Forelimb muscle (tissue), 1 donor: ENCODE data around the gene NAP1L4. TPM values are rescaled to one million over a fixed set of nuclear protein-coding genes. Genes with fewer than 3 reads are reported as not detected.
"Not testable (repeated sequence)": the region's sequence is repeated elsewhere in the genome, so short reads cannot be mapped to it uniquely, and the experiment has no call there.

Experiments used
- DNase-seq: peaks from one replicate; pipeline ENCODE4 v3.0.0-alpha.2; 2013; ENCODE audit warnings: low read depth
- polyA plus RNA-seq: library from polyadenylated mRNA; unstranded; fragments of 120-200 nt; gene quantifications from one replicate; pipeline ENCODE4 v1.2.1, GENCODE V29; 2013; ENCODE audit not compliant: insufficient read length

Gene NAP1L4
- polyA plus RNA-seq, 1 donor = 110 TPM

DNA sequence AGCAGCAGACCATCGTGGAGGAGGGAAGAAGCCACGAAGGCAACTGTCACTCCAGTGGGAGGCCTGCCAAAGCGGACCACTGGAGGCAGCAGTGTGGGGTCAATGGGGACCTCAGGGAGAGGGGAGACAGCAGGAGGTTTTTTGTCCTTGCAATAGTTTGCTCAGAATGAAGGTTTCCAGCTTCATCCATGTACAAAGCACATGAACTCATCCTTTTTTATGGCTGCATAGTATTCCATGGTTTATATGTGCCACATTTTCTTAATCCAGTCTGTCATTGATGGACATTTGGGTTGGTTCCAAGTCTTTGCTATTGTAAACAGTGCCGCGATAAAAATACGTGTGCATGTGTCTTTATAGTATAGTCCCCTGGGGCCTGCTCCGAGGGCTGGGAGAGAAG lies 86.8 kb downstream of the NAP1L4 start:
- not testable (repeated sequence) for DNase-seq

DNA sequence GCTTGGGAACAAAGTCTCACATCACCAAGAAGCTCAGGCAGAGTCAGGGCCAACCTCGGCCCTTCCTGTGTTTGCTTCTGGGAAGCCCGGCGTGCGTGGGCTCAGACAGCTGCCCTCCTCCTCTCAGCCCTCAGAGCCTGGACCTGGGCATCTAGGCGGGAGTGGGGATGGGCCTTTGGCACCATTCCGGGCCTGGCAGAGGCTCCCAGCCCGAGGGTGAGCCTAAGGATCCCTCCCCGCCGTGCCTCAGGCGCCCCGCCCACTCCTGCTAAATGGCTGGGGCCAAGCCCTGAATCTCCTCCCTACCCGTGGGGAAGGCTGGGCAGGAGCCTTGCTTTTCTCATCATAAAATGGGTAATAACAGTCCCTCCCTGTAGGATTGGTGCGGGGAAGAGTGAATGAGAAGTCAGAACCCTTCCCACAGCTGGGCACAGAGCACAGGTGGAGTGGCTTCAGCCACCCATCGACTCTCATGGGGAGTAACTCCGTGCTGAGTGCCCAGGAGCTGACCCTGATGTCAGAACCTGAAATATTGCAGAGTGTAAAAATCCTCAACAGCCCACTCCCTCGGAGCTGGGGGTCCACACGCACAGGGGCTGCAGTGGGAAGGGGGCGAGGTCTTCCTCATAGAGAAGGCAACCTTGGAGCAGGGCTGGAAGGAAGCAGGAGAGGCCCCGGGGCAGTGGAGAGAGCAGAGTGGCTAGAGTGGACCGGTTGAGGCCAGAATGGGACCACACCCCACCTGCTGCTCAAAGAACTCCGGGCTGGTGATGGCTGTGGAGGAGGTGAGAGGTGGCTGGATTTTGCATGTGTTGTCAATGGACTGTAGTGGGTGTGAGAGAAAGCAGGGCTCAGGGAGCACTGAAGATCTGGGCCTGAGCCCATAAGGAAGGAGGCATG lies 87.7 kb downstream of the NAP1L4 start:
- DNase-seq = no peak

DNA sequence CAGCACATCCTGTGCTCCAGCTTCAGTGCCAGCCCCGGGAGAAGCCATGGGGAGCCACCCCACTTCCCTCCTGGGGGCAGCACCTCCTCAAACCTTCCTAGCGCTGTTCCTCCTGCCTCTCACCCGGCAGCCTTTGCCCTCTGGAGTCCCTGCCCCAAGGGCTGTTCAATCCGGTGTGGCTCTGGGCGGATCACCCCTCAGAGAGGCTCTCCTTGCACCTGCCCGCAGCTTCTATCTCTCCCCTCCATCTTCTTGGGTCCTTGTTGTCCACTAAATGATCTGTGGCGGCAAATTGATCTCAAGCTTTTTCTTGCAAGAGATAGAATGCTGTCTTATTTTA lies 88.5 kb downstream of the NAP1L4 start:
- DNase-seq = no peak

DNA sequence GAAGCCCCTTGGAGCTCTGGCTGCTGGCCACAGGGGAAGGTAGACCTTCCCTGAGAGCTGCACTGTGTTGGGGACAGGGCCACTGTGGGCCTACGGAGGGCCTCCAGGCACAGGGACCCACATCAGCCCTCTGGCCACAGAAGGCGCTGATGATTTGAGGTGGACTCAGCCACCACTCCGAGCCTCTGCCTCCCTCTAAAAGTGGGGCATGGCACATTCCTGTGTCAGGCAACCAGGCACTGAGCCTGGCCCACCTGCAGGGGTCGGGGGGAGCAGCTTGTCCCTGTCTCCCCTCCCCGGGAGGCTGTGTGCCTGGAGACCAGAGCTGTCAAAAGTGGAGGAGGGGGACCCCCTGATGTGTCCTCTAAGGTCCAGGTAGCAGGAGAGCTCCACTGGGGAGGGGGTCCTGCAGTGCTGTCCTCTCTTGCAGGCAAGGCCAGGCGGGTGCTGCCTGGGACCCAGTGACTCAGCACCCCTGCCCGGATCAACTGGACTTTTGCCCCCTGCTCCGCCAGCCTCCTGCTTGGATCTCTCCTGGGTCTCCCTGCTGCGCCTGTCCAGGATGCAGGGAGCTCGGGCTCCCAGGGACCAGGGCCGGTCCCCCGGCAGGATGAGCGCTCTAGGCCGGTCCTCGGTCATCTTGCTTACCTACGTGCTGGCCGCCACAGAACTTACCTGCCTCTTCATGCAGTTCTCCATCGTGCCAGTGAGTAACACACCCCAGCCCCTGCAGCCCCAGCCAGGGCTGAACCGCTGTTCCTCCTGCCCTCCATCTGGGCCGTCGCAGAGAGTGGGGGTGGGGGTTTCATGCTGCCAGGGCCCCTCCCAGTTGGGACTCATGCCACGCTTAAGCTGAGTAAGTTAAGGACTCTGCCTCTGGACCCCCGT lies 89.1 kb downstream of the NAP1L4 start:
- no peak for DNase-seq

DNA sequence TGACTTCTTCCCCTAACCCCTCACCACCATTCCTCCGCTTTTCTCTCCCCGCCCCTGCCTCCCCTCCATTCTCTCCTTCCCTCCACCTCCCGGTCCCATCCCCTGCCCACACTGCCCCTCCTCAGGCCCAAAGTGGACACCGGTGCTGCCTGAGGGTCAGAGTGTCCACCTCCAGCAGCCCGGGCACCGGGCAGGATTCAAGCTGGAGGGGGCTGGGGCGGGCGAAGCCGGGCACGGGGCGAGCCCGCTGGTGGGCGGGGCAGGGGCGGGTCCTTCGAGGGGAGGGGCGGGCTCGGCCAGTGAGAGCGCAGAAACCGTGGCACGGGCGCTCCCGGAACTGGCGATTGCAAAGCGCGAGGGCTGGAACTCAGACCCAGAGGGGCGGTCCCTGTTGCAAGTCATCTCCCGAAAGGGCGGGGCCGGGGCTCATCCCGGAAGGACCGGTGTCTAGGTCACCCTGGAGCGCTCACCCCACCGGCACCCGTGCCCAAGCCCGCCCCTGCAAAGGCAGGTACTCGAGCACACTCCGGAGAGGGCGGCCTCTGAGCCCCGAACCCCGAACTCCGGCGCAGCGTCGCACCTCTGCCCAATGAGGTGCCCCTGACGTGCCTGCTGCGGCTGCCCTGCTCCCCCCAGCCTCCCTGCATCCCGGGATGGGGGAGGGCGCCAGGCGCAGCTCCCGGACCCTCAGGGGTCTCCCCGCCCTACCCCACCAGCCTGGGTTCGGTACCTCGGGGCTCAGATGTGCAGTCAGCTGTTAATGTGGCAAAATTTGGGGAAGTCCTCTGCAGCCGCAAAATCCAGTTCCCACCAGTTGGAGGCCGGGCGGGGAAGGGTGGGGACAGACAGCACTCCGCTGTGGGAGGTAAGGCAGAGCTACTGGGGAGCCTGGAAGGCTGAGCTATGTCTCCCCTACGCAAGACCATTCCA lies 90.0 kb downstream of the NAP1L4 start:
- peak; percentile 52 for DNase-seq

DNA sequence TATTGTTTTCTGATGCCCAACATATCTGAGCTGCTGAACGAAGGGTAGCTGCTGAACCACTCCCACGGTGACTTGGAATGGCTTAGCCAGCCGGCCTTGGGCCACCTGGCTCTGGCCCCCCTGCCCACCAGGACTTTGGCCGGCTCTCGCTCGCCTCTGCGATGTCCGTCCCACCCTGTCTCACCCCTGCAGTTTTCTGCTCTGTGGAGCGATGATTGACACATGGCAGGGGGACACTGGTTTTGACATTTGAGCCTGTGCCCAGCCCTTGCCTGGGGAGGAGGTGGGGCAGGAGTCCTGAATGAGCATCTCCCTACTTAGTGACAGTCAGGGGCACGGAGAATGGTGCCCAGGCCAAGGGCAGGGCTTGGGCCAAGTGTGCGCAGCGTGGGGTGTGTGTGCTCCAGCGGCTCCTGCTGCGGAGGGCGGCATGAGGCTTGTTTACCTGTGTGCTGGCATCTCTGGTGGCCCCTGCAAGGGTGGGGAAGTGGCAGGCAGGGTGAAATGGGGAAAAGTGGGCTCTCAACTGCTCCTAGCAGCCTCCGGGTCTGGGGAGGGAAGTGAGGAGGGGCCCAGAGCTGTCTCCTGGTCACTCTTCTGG lies 90.8 kb downstream of the NAP1L4 start:
- DNase-seq = no peak

DNA sequence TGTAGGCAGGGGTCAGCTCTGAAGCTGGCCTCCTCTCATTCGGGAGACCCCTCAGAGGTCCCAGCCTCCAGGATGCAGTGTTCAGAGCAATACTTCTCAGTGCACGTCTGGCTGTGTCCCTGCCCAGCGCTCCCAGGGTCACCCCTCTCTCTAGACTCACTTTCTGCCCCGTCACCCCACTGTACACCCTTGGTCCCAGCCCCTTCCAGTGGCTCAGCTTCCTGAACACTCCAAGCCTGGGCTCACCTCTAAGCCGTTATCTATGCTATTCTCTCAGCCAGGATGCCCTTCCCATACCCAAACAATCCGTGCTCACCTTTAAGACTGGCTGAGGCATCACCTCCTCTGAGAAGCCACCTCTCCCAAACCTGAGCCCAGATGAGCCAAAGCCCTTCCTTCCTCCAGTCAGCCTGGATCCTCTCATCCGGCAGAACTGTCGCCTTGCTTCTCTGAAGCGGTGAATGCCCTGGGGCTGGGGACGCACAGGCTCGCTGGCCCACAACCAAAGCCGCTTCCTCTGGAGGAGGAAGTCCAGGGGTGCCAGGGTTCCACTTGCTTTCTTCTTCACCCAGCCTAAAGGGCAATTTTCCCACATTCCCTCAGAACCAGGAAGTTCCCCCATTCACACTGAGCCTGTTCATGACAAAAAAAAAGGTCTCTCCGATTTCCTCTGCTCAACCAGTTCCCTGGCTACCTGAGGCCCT lies 92.9 kb downstream of the NAP1L4 start:
- no peak for DNase-seq

DNA sequence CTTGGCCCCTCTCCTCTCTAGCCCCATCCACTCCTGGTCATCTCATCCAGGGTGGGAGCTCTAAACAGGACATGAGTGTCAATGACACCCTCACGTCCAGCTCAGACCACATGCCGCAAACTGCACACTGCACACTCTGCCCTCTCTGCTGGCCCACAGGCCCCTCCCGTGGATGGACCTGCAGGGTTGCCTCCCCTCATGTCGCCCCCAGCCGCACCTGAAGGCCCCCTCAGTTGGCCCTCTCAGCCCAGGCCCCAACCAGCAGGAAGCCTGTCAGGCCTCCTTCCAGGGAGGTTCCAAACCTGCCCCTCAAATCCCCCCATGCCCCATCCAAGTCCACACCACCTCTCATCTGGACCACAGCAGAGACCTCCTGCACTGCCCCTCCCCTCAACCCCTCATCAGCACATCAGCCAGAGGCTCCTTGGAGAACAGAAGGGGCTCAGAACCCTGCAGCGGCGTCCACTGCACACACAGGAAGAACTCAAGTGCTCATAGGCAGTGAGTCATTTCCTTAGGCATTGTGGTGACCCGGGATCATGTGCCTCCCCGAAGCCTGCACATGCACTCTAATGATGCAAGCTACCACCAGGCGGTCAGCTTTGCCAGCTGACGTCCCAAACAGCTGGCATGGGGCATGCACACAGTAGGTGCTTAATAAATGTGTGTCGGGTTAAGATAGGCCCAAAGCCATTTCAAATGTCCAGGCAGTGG lies 93.6 kb downstream of the NAP1L4 start:
- DNase-seq = no peak

DNA sequence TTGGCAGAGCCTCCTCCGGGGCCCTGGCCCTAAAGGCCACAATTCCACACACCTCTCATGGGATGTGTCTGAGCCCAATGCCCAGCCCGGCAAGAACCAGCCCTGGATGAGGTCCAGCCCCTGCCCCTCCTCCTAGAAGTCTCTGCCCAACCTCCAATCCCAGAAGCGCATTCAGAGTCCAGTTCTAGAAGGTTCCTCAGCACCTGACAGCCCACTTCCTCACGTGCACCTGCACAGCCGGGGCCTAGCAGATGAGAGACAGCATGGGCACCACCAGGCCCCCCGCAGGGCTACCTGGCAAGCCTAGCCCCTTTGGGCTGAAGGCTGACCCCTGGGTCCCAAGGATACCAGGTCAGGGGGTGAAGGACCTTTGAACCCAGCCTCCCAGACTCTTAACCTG lies 95.1 kb downstream of the NAP1L4 start:
- no peak for DNase-seq

DNA sequence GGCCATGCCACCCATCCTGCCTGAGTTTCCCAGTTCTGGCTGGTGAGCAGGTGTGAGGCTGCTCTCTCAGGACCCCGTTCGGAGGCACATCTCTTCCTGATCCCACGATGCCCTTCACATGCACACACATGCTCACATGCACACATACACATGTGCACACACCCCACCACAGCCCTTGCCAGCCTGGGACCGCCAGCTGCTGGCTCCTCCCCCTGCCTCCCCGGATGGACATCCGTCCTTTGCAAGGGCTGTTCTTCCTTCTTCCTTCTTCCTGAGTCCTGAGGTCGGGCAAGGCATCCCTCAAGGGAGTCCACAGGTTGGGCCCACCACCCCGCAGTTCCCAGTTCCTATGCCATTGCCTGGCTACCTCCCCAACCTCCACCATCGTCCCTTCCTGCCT lies 96.1 kb downstream of the NAP1L4 start:
- DNase-seq = no peak

Other genes with a start within 250 kb of the NAP1L4 start
- 213 TPM for gene CDKN1C, start 106.6 kb downstream of the NAP1L4 start, polyA plus RNA-seq
- gene PHLDA2, start 62.9 kb downstream of the NAP1L4 start, polyA plus RNA-seq = 0.24 TPM
- gene CARS1, start 65.1 kb upstream of the NAP1L4 start, polyA plus RNA-seq = 20.6 TPM
- 12.1 TPM for gene OSBPL5, start 173.0 kb upstream of the NAP1L4 start, polyA plus RNA-seq
- gene MRGPRG, start 226.5 kb upstream of the NAP1L4 start, polyA plus RNA-seq = not detected
- gene MRGPRE, start 240.1 kb upstream of the NAP1L4 start, polyA plus RNA-seq = not detected